CD4-positive, alpha-beta memory T cell (primary cell): ENCODE measurements around the gene PLAU. TPM values are rescaled to one million over a fixed set of nuclear protein-coding genes. Genes with fewer than 3 reads are reported as not detected.

Experiments
- CTCF ChIA-PET: fragments of 350-600 bp; sonication (Branson Sonifier 250); formaldehyde crosslinking; loops from one replicate; lab custom pipeline; 2021; ENCODE audit warnings: inconsistent platforms; ENCODE audit not compliant: partially characterized antibody; lab: Charles Lee
- POLR2A ChIA-PET: fragments of 350-600 bp; sonication (Branson Sonifier 250); formaldehyde crosslinking; loops from one replicate; lab custom pipeline; 2021; ENCODE audit not compliant: partially characterized antibody; lab: Charles Lee
- DNase-seq, 5 donors: peaks; one replicate each; pipeline versions ENCODE4 v3.0.0 to v3.0.0-alpha.2; 2020 to 2022; ENCODE audit warnings: mixed read lengths in 1 of 5
- H3K27ac ChIP-seq: one replicate; pipeline ENCODE4 v1.7.0; 2013; ENCODE audit warnings: low read depth, low read length
- H3K27me3 ChIP-seq: 2 replicates; pipeline ENCODE4 v1.7.0; 2013; ENCODE audit warnings: mild to moderate bottlenecking, low read length, moderate library complexity; ENCODE audit not compliant: insufficient read depth
- H3K36me3 ChIP-seq: 2 replicates; pipeline ENCODE4 v1.7.0; 2013; ENCODE audit warnings: mild to moderate bottlenecking, low read length, moderate library complexity; ENCODE audit not compliant: insufficient read depth
- H3K4me1 ChIP-seq: 2 replicates; pipeline ENCODE4 v1.7.0; 2013; ENCODE audit warnings: mild to moderate bottlenecking, low read length, moderate library complexity; ENCODE audit not compliant: insufficient read depth
- H3K4me3 ChIP-seq, 2 donors: one replicate each; pipeline ENCODE4 v1.7.0; 2013; ENCODE audit warnings: low read length in 2 of 2, mild to moderate bottlenecking in 1 of 2
- H3K9me3 ChIP-seq, 2 donors: one replicate each; pipeline ENCODE4 v1.7.0; 2013; ENCODE audit warnings: low read length in 2 of 2, control low read depth in 1 of 2; ENCODE audit not compliant: control insufficient read depth in 1 of 2
- H3K27ac Mint-ChIP-seq, 7 donors: one replicate each; pipeline ENCODE4 v1.8.0; 2020 to 2021; ENCODE audit warnings: mixed read lengths in 7 of 7, mild to moderate bottlenecking in 6 of 7, inconsistent platforms in 3 of 7, moderate library complexity in 3 of 7
- H3K27me3 Mint-ChIP-seq, 2 donors: one replicate each; pipeline ENCODE4 v1.8.0; 2020 to 2021; ENCODE audit warnings: mixed read lengths in 2 of 2
- H3K36me3 Mint-ChIP-seq, 2 donors: one replicate each; pipeline ENCODE4 v1.8.0; 2020 to 2021; ENCODE audit warnings: mixed read lengths in 2 of 2, inconsistent platforms in 1 of 2, mild to moderate bottlenecking in 1 of 2
- H3K4me1 Mint-ChIP-seq, 4 donors: one replicate each; pipeline ENCODE4 v1.8.0; 2020 to 2021; ENCODE audit warnings: mixed read lengths in 4 of 4, mild to moderate bottlenecking in 1 of 4
- H3K4me3 Mint-ChIP-seq, 8 donors: one replicate each; pipeline ENCODE4 v1.8.0; 2020 to 2021; ENCODE audit warnings: mixed read lengths in 8 of 8, mild to moderate bottlenecking in 7 of 8, moderate library complexity in 6 of 8, inconsistent platforms in 3 of 8
- H3K9me3 Mint-ChIP-seq, 8 donors: one replicate each; pipeline ENCODE4 v1.8.0; 2020 to 2021; ENCODE audit warnings: mixed read lengths in 8 of 8, mild to moderate bottlenecking in 5 of 8, inconsistent platforms in 3 of 8, moderate library complexity in 1 of 8
- intact Hi-C: fragments of 100-400 bp; cut with micrococcal nuclease; formaldehyde crosslinking; loops from one replicate; pipeline ENCODE4 v1.15.1; 2023
- polyA plus RNA-seq, 2 donors: library from polyadenylated mRNA; unstranded; fragments of 300-500 nt; fragmentation: Illumina TruSeq; gene quantifications; one replicate each; pipeline ENCODE4 v1.2.3, GENCODE V29; 2021
- total RNA-seq, 2 experiments: library from RNA; stranded (reverse); gene quantifications; one replicate each; pipeline ENCODE4 v1.2.3, GENCODE V29; 2021

Gene PLAU
- total and polyA plus RNA-seq, 4 experiments from 2014 or later = 0.64 to 0.91 TPM; not detected in 2

GRCh38 chr10:73875139-73875475 is 35.8 kb upstream of the PLAU start:
- ChIA-PET POLR2A (interaction anchor here (0.7 to 7.2 kb wide), 17 partner anchors 11 to 1659 kb away, joined by 3 to 59 read pairs (median 6); partner anchors contain the start of genes ANAPC16, ASCC1, CHCHD1 and PPP3CB), CTCF (interaction anchor here (0.8 to 20.2 kb wide), 6 partner anchors 10 to 62 kb away, joined by 3 to 726 read pairs (median 6); no protein-coding TSS in a partner anchor)
- Histone ChIP-seq H3K4me1 (peaks cover 68% of the 10 kb centered on the region), H3K27me3 (no peaks in the 10 kb centered on the region), H3K4me3 (peak overlapping the region; percentile 61 to 72), H3K36me3 (peaks cover 7% of the 10 kb centered on the region), H3K9me3 (no peaks in the 10 kb centered on the region), H3K27ac (peak overlapping the region; percentile 78)
- Mint-ChIP-seq H3K27ac (peak overlapping the region; percentile 84 to 99 (median 96)), H3K27me3 (no peaks in the 10 kb centered on the region), H3K4me1 (peaks cover 45 to 79% (median 59%) of the 10 kb centered on the region in 4 donors), H3K9me3 (no peaks in the 10 kb centered on the region), H3K36me3 (peaks cover 16 to 32% of the 10 kb centered on the region in 2 donors), H3K4me3 (peak overlapping the region; percentile 85 to 97 (median 94))
- intact Hi-C loops = loop anchor here (1.0 to 2.0 kb wide), 3 partner anchors 16 to 64 kb away; partner anchors contain the start of gene NDST2
- DNase-seq = peak; percentile 74 to 85 (median 79)

DNA sequence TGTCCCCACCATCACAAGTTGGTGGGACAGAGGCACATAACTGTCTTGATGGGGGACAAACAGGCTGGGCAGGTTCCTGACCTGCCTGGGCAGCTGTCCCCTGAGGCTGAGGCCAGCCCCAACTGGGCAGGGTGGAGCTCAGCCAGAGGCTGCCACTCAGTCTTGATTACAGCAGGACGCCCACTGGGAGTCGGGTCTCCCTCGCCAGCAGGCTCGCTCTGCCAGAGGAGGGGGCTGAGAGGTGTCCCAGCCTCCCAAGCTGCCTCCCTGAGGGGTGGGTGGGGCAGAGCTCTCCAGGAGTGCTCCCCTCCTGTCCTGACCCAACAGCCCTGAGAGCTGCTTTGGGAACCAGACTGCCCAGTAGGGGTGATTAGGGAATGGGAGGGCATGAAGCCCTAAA is 34.8 kb upstream of the PLAU start:
- ChIA-PET CTCF (interaction anchor here (1.3 to 20.2 kb wide), 5 partner anchors 10 to 61 kb away, joined by 5 to 726 read pairs (median 6); no protein-coding TSS in a partner anchor), POLR2A (interaction anchor here (1.9 to 7.2 kb wide), 6 partner anchors 12 to 103 kb away, joined by 12 to 59 read pairs (median 26); a partner anchor contains a TSS)
- intact Hi-C loops = no loop called here
- H3K4me1 Mint-ChIP-seq = peaks cover 36 to 69% (median 52%) of the 10 kb centered on the region in 4 donors
- H3K27ac Mint-ChIP-seq = peak overlapping the region; percentile 19 to 93 (median 83)
- H3K27me3 Mint-ChIP-seq = no peaks in the 10 kb centered on the region
- Histone ChIP-seq H3K4me3 (no peak overlapping the region), H3K9me3 (no peaks in the 10 kb centered on the region), H3K27me3 (no peaks in the 10 kb centered on the region), H3K27ac (no peak overlapping the region), H3K36me3 (no peaks in the 10 kb centered on the region), H3K4me1 (peaks cover 60% of the 10 kb centered on the region)
- DNase-seq = no peak
- H3K36me3 Mint-ChIP-seq = peaks cover 8 to 22% of the 10 kb centered on the region in 2 donors
- peak overlapping the region in 5 of 8 donors; percentile 10 to 54 (median 36) for H3K4me3 Mint-ChIP-seq
- H3K9me3 Mint-ChIP-seq = no peaks in the 10 kb centered on the region

DNA sequence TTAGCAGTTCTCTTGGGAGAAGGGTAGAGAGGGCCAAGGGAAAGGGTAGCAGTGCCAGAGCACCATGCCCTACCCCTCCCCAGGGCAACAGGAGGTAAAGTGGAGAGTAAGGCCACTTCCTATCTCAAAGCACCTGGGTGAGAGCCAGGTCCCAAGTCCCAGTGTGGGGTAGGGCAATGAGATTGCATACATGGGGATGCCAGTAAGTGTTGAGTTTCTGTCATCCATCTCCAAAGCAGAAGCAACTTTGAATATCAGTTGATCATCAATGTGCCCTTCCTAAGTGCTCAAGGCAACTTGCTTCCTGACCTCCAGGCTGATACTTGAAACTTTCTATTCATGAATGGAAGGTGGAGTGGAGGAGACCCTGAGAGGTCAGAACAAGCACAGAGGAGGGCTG is 34.4 kb upstream of the PLAU start:
- Mint-ChIP-seq H3K9me3 (no peaks in the 10 kb centered on the region), H3K4me3 (peak overlapping the region in 1 of 8 donors; percentile 31), H3K27ac (peak overlapping the region; percentile 56 to 99 (median 81)), H3K4me1 (peaks cover 34 to 64% (median 49%) of the 10 kb centered on the region in 4 donors), H3K36me3 (peaks cover 6 to 19% of the 10 kb centered on the region in 2 donors), H3K27me3 (no peaks in the 10 kb centered on the region)
- Histone ChIP-seq H3K27me3 (no peaks in the 10 kb centered on the region), H3K9me3 (no peaks in the 10 kb centered on the region), H3K4me1 (peaks cover 56% of the 10 kb centered on the region), H3K4me3 (no peak overlapping the region), H3K36me3 (no peaks in the 10 kb centered on the region), H3K27ac (no peak overlapping the region)
- intact Hi-C loops = no loop called here
- CTCF ChIA-PET = interaction anchor here (2.0 to 20.2 kb wide), 4 partner anchors 10 to 60 kb away, joined by 5 to 726 read pairs (median 406); no protein-coding TSS in a partner anchor
- DNase-seq = no peak
- POLR2A ChIA-PET = interaction anchor here (1.0 to 7.2 kb wide), 6 partner anchors 11 to 104 kb away, joined by 4 to 59 read pairs (median 26); a partner anchor contains a TSS

DNA sequence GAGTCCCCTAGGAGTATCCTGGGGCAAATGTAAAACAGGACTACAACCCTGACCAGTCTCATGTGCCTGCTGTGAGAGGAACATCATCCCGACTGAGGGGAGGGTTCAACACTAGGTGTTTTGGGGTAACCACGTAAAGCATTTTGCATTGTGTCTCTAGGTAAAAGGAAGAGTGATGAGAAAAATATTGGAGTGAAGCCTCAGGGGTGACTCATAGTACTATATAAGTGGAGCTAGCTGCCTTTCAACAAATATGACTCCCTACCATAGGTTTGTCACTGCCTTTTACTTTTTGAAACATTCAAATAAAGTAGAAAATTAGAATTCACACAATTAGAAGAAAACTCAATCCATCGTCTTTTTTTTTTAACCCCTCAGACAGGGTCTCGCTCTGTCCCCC is 34.0 kb upstream of the PLAU start:
- H3K9me3 Mint-ChIP-seq = no peaks in the 10 kb centered on the region
- H3K4me3 Mint-ChIP-seq = peak overlapping the region in 1 of 8 donors; percentile 39
- peaks cover 52% of the 10 kb centered on the region for H3K4me1 ChIP-seq
- H3K27me3 ChIP-seq = no peaks in the 10 kb centered on the region
- intact Hi-C loops = no loop called here
- H3K4me3 ChIP-seq = no peak overlapping the region
- POLR2A ChIA-PET = interaction anchor here (0.6 to 7.2 kb wide), 6 partner anchors 12 to 28 kb away, joined by 3 to 52 read pairs (median 4); no protein-coding TSS in a partner anchor
- H3K4me1 Mint-ChIP-seq = peaks cover 31 to 60% (median 45%) of the 10 kb centered on the region in 4 donors
- H3K27ac ChIP-seq = no peak overlapping the region
- CTCF ChIA-PET = interaction anchor here (1.6 to 20.2 kb wide), 5 partner anchors 9 to 204 kb away, joined by 4 to 726 read pairs (median 199); no protein-coding TSS in a partner anchor
- H3K36me3 ChIP-seq = no peaks in the 10 kb centered on the region
- H3K27ac Mint-ChIP-seq = peak overlapping the region; percentile 56 to 99 (median 81)
- H3K27me3 Mint-ChIP-seq = no peaks in the 10 kb centered on the region
- H3K9me3 ChIP-seq = no peaks in the 10 kb centered on the region
- no peak for DNase-seq
- peaks cover 2 to 16% of the 10 kb centered on the region in 2 donors for H3K36me3 Mint-ChIP-seq

DNA sequence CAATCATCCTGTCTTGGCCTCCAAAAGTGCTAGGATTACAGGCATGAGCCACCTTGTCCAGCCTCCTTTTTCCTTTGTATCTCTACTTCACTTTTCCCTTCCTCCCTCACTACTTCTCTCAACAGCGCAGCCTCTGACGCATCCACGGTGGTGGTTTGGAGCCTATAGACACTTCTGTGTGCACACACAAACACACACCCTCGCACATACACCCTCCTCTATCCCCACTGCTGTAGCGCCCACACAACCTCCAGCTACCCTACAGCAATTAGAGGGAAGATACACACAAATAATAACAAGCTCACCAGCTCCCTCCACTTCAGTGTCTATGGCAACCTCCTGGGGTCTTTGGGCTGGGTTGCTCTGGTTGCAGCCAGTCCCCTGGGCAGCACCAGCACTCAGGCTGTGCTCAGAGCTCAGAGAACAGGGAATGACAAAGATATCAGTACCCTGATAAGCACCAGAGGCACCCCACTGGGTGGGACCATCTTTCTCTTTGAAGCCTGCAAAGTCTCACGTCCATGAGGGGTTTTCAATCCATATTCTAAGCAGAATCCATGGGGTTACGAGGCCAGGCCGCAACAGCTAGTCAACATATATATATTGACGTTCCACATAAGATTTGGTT is 33.3 kb upstream of the PLAU start:
- Histone ChIP-seq H3K4me3 (no peak overlapping the region), H3K36me3 (no peaks in the 10 kb centered on the region), H3K27ac (no peak overlapping the region), H3K27me3 (no peaks in the 10 kb centered on the region), H3K4me1 (peaks cover 46% of the 10 kb centered on the region), H3K9me3 (no peaks in the 10 kb centered on the region)
- Mint-ChIP-seq H3K4me3 (peak overlapping the region in 1 of 8 donors; percentile 47), H3K4me1 (peaks cover 24 to 54% (median 38%) of the 10 kb centered on the region in 4 donors), H3K9me3 (no peaks in the 10 kb centered on the region), H3K27ac (peak overlapping the region; percentile 56 to 99 (median 76)), H3K36me3 (peaks cover 0 to 9% of the 10 kb centered on the region in 2 donors), H3K27me3 (no peaks in the 10 kb centered on the region)
- CTCF ChIA-PET = interaction anchor here (1.6 to 20.2 kb wide), 9 partner anchors 9 to 203 kb away, joined by 4 to 726 read pairs (median 17); no protein-coding TSS in a partner anchor
- POLR2A ChIA-PET = interaction anchor here (0.6 to 7.2 kb wide), 8 partner anchors 11 to 105 kb away, joined by 3 to 52 read pairs (median 11); a partner anchor contains a TSS
- intact Hi-C loops = loop anchor here (2.0 kb wide), 1 partner anchor 63 kb away; no protein-coding TSS in a partner anchor
- no peak for DNase-seq

GRCh38 chr10:73878365-73878764 is 32.6 kb upstream of the PLAU start:
- H3K27me3 ChIP-seq = no peaks in the 10 kb centered on the region
- peaks cover 0 to 3% of the 10 kb centered on the region in 2 donors for H3K36me3 Mint-ChIP-seq
- H3K36me3 ChIP-seq = no peaks in the 10 kb centered on the region
- POLR2A ChIA-PET = interaction anchor here (0.6 to 7.2 kb wide), 13 partner anchors 12 to 1332 kb away, joined by 3 to 57 read pairs (median 13); partner anchors contain the start of gene PLAU
- H3K9me3 ChIP-seq = no peaks in the 10 kb centered on the region
- no peaks in the 10 kb centered on the region for H3K27me3 Mint-ChIP-seq
- H3K4me3 ChIP-seq = no peak overlapping the region
- CTCF ChIA-PET = interaction anchor here (1.6 to 20.2 kb wide), 14 partner anchors 8 to 304 kb away, joined by 3 to 726 read pairs (median 14); no protein-coding TSS in a partner anchor
- DNase-seq = no peak
- peak overlapping the region; percentile 48 to 99 (median 95) for H3K27ac Mint-ChIP-seq
- no peaks in the 10 kb centered on the region for H3K9me3 Mint-ChIP-seq
- peaks cover 38% of the 10 kb centered on the region for H3K4me1 ChIP-seq
- peaks cover 17 to 47% (median 32%) of the 10 kb centered on the region in 4 donors for H3K4me1 Mint-ChIP-seq
- no peak overlapping the region for H3K27ac ChIP-seq
- no peak overlapping the region for H3K4me3 Mint-ChIP-seq
- intact Hi-C loops = loop anchor here (2.0 kb wide), 1 partner anchor 62 kb away; no protein-coding TSS in a partner anchor
